ENCODE data around the gene TSPYL6. TPM values are rescaled to one million over a fixed set of nuclear protein-coding genes. Genes with fewer than 3 reads are reported as not detected.

The TSPYL6 gene
- polyA plus RNA-seq, 2 of the 4 experiments (the other 2 are of a cell fraction): not detected

DNA sequence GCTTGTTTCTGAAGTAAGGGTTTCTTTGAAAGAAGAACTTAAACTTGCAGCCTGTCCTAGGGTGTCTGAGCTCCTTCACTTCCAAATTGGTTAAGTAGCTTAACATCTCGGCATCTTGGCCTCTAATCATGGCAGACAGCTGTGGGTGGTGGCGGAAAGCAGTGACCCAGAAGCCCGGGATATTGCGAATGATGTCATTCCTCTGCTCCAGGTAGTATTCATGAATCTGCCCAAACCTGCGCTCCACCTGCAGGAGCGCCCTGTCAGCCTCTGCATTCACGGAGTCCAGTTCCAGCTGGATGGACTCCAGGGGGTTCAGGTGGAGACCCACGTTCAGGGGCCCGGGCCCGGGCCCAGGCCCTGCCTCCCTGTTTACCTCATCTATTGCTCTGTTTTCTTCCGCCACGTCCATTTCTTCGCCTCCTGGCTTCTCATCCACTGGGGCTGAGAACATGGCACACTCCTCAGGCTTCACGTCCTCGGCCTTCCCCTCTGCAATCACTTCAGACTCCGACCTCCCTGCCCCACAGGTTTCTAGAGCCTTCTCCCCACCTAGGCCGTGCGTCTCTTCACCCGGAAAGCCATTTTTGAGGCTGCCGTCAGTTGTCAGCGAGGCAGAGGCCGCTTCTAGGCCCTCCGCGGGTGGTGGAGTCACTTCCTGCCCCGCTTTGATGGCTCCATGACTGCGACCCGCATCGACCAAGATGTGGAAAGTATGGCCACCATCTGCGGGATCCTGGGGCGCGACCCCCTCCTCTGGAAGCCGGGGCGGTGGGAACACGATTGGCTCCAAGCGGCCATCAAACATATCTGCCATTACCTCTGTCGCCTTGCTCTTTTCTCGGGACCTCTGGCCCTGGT, 569 bp downstream of the TSPYL6 start (continued):
- no peak for TF ChIP-seq FOXS1 (CRISPR knock-in tag; IDR thresholded peaks at IDR 0.05)
- no peak for TF ChIP-seq CTCF (IDR thresholded peaks at IDR 0.05)
- no peak for TF ChIP-seq SREBF2 (IDR thresholded peaks at IDR 0.05)
- no peak for TF ChIP-seq HDAC2 (IDR thresholded peaks at IDR 0.05)
- TF ChIP-seq, protein P1, sequence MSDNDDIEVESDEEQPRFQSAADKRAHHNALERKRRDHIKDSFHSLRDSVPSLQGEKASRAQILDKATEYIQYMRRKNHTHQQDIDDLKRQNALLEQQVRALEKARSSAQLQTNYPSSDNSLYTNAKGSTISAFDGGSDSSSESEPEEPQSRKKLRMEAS (IDR thresholded peaks at IDR 0.05): no peak
- TF ChIP-seq RNF2 (IDR thresholded peaks at IDR 0.05; ENCODE audit: borderline replicate concordance, low read depth): no peak

- no peak overlapping the region for H3K27ac ChIP-seq
- FAIRE-seq: no peak
- no peak overlapping the region for H3K4me2 ChIP-seq
- H3K4me1 ChIP-seq: no peaks in the 10 kb centered on the region
- no peaks in the 10 kb centered on the region for H3K9me3 ChIP-seq
- no peak overlapping the region for H3K4me3 ChIP-seq
- no peak for DNase-seq (ENCODE audit: low read depth in 1 of 2, low spot score in 1 of 2)
- ChIA-PET CTCF (interaction anchor here (0.7 to 1.4 kb wide), 4 partner anchors 8 to 31 kb away, joined by 3 to 6 read pairs (median 4); no protein-coding TSS in a partner anchor), POLR2A (no interaction called here)
- no peak for TF ChIP-seq USF2 (IDR thresholded peaks at IDR 0.05)
- TF ChIP-seq HES2 (IDR thresholded peaks at IDR 0.05): no peak
- TF ChIP-seq RCOR1 (IDR thresholded peaks at IDR 0.05; ENCODE audit: low read depth, low read length): no peak
- TF ChIP-seq MYC (IDR thresholded peaks at IDR 0.05; ENCODE audit: borderline replicate concordance, low read length): no peak
- TF ChIP-seq SREBF2 (IDR thresholded peaks at IDR 0.05): no peak
- TF ChIP-seq RFX5 (IDR thresholded peaks at IDR 0.05): no peak
- no peak for TF ChIP-seq HOXB13 (CRISPR knock-in tag; IDR thresholded peaks at IDR 0.05; ENCODE audit: low read depth)
- TF ChIP-seq NFE2L2 (conservative IDR thresholded peaks at IDR 0.05; ENCODE audit: low read length): no peak
- no peak for TF ChIP-seq FOSL2 (IDR thresholded peaks at IDR 0.05)
- TF ChIP-seq FOSL2 (CRISPR knock-in tag; IDR thresholded peaks at IDR 0.05): no peak
- TF ChIP-seq, protein P2, sequence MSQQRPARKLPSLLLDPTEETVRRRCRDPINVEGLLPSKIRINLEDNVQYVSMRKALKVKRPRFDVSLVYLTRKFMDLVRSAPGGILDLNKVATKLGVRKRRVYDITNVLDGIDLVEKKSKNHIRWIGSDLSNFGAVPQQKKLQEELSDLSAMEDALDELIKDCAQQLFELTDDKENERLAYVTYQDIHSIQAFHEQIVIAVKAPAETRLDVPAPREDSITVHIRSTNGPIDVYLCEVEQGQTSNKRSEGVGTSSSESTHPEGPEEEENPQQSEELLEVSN (IDR thresholded peaks at IDR 0.05; ENCODE audit: borderline replicate concordance, low read depth): no peak
- ATAC-seq: peak in 1 of 2 experiments; percentile 65; a peak in 3 of 6 replicates
These were observed 1.8 kb downstream of the TSPYL6 start for GRCh38 chr2:54254180-54254579.

GRCh38 chr2:54249629-54250028, 6.4 kb downstream of the TSPYL6 start:
- ChIA-PET POLR2A (no interaction called here), CTCF (interaction anchor here (0.7 to 1.2 kb wide), 2 partner anchors 10 to 12 kb away, joined by 3 read pairs; no protein-coding TSS in a partner anchor)
- H3K4me3 ChIP-seq: no peak overlapping the region
- no peak overlapping the region for H3K27ac ChIP-seq
- H3K4me1 ChIP-seq: no peaks in the 10 kb centered on the region
- no peaks in the 10 kb centered on the region for H3K9me3 ChIP-seq
- no peak overlapping the region for H3K4me2 ChIP-seq
- no peak for TF ChIP-seq KDM1A (IDR thresholded peaks at IDR 0.05; ENCODE audit: low read depth)
- TF ChIP-seq TFCP2L1 (CRISPR knock-in tag; IDR thresholded peaks at IDR 0.05): no peak
- ATAC-seq (no peak), FAIRE-seq (no peak), DNase-seq (ENCODE audit: low read depth in 1 of 2, low spot score in 1 of 2) (no peak)

DNA sequence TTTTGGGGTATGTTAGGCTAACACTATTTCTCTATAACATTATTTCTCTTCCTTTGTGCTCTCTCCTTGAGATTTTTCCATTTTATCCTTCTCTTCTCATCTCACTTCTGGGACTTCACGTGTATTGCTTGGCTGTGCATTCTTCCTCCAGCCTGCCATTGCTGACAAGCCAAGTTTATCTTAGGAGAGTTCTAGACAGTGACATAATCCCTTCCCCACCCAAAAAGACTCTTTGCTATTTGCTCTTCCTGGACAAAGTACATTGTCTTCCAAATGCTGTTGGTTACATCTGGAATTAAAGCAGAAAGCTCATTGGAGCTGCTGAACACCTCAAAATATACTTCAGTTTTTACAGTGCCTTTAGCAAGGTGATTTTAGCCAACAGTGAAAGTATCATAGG, 8.9 kb downstream of the TSPYL6 start:
- Histone ChIP-seq H3K4me2 (no peak overlapping the region), H3K4me3 (no peak overlapping the region), H3K4me1 (no peaks in the 10 kb centered on the region), H3K9me3 (no peaks in the 10 kb centered on the region), H3K27ac (no peak overlapping the region)
- FAIRE-seq: no peak
- DNase-seq (ENCODE audit: low read depth in 1 of 2, low spot score in 1 of 2): no peak
- 0% methylated on average over 1 of the region's 1 CpG for WGBS (ENCODE audit: missing lambda C conversion rate)
- CTCF ChIA-PET: no interaction called here
- TF ChIP-seq REST (IDR thresholded peaks at IDR 0.05) (no peak), SREBF2 (IDR thresholded peaks at IDR 0.05) (no peak), HMGXB4 (CRISPR knock-in tag; IDR thresholded peaks at IDR 0.05; ENCODE audit: borderline replicate concordance) (no peak)
- ATAC-seq: no peak
- POLR2A ChIA-PET: no interaction called here

Data from A549 (cell line).